HG03460 (cell line): ENCODE measurements around the gene DNAJC4.

Experiments
- ATAC-seq: cut with Tn5 transposase; IDR thresholded peaks from one replicate; pipeline ENCODE4 v1.9.1; 2021; ENCODE audit not compliant: unreplicated experiment

The DNAJC4 gene

GRCh38 chr11:64230171-64230984 is at the start of gene DNAJC4:
DNAJC4 (plus strand) TSS chr11:64230548; CDS start chr11:64230855, 307 bp downstream.
- ATAC-seq = peak; percentile 41

- ATAC-seq = no peak
Observed at GRCh38 chr11:64180891-64181290, 49.5 kb upstream of the DNAJC4 start.

- no peak for ATAC-seq
Observed at GRCh38 chr11:64181506-64182411, 48.6 kb upstream of the DNAJC4 start.

GRCh38 chr11:64183890-64184289 is 46.5 kb upstream of the DNAJC4 start:
- ATAC-seq = no peak

GRCh38 chr11:64185175-64185692 is 45.1 kb upstream of the DNAJC4 start:
- ATAC-seq = peak; percentile 22

GRCh38 chr11:64185693-64186491 is 44.5 kb upstream of the DNAJC4 start, which contains the start of gene STIP1:
STIP1 (plus strand) TSS chr11:64186171; CDS start chr11:64186262, 91 bp downstream.
- ATAC-seq = peak; percentile 79

GRCh38 chr11:64186492-64187165 is 43.7 kb upstream of the DNAJC4 start:
- ATAC-seq = peak; percentile 0

- ATAC-seq = no peak
Observed at GRCh38 chr11:64192434-64192833, 37.9 kb upstream of the DNAJC4 start.

- no peak for ATAC-seq
Observed at GRCh38 chr11:64196626-64197025, 33.7 kb upstream of the DNAJC4 start.

GRCh38 chr11:64198511-64198910 is 31.8 kb upstream of the DNAJC4 start:
- no peak for ATAC-seq

GRCh38 chr11:64201543-64201942 is 28.8 kb upstream of the DNAJC4 start:
- no peak for ATAC-seq

- ATAC-seq = no peak
Observed at GRCh38 chr11:64202992-64203391, 27.4 kb upstream of the DNAJC4 start.

- ATAC-seq = no peak
Observed at GRCh38 chr11:64203421-64204079, 26.8 kb upstream of the DNAJC4 start.

- no peak for ATAC-seq
Observed at GRCh38 chr11:64204080-64204440, 26.3 kb upstream of the DNAJC4 start.

GRCh38 chr11:64204464-64204989 is 25.8 kb upstream of the DNAJC4 start:
- ATAC-seq = no peak

- peak; percentile 47 for ATAC-seq
Observed at GRCh38 chr11:64206457-64207255, 23.7 kb upstream of the DNAJC4 start, which contains the start of gene FERMT3. FERMT3 (plus strand) TSS chr11:64206721; CDS start chr11:64207365, 644 bp downstream.

- ATAC-seq = peak; percentile 58
Observed at GRCh38 chr11:64207256-64208085, 22.9 kb upstream of the DNAJC4 start.
